ENCODE measurements around the gene SRM. TPM values are rescaled to one million over a fixed set of nuclear protein-coding genes. Genes with fewer than 3 reads are reported as not detected.

Gene SRM
- total and polyA plus RNA-seq, 2 of the 13 experiments (the other 11 are each of a cell fraction or from before 2014, with no cell fraction given), result 27.9 to 31.8 TPM

DNA sequence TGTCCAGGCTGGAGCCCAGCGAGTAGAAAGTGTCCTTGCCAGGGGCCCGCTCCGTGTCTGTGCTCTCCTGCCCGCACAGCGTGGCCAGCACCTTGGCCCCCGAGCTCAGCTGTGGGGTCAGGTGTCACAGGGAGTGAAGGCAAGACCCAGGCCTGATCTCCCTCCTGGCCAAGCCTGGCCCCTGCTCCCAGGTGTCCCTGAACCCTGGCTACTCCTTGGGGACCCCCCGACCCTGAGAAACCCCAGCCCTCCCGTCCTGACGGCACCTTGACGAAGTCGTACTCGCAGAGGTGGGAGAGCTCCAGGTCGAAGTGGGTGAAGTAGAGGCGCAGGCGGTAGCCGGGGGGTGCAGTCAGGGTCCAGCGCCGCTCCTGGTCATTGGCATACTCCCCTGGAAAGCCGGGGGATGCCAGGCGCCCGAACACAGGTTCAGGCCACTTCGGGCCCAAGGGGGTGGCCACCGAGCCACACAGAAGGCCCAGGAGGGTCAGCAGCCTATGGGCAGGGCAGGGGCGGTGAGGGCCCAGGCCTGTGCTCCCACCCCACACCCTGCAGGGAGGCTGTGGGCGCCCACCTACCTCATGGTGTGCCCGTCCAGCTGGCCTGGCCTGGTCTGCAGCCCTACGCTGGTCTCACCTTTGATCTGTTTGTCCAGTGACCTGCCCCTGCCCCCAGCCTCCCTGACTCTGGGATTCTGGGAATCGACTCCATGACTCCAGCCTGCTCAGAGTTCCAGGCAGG is 13.0 kb downstream of the SRM start, which contains the start of gene MASP2 (continued):
- 0 out of 2 replicates have a peak, but pooled peaks have one; percentile 65 for TF ChIP-seq ZNF451 (CRISPR knock-in tag; IDR thresholded peaks at IDR 0.05)
- peak; percentile 25; the same call in 1 of the 2 replicates for TF ChIP-seq FOXO1 (CRISPR knock-in tag; IDR thresholded peaks at IDR 0.05)
- TF ChIP-seq ZMYM4 (CRISPR knock-in tag; IDR thresholded peaks at IDR 0.05), result no peak
- TF ChIP-seq, protein P1, sequence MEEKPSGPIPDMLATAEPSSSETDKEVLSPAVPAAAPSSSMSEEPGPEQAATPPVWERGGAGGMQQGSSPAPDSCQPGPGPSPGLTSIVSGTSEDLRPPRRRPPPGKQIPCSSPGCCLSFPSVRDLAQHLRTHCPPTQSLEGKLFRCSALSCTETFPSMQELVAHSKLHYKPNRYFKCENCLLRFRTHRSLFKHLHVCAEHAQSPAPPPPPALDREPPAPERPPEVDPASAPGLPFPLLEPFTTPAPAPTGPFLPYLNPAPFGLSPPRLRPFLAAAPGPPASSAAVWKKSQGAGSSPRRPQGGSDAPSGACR (CRISPR knock-in tag; IDR thresholded peaks at IDR 0.05), result no peak
- no peak for TF ChIP-seq SMC3 (IDR thresholded peaks at IDR 0.05; ENCODE audit: low read length)
- TF ChIP-seq NAIF1 (CRISPR knock-in tag; IDR thresholded peaks at IDR 0.05; ENCODE audit: borderline replicate concordance), result no peak
- no peak for TF ChIP-seq ARNT2 (CRISPR knock-in tag; IDR thresholded peaks at IDR 0.05; ENCODE audit: low read depth)
- TF ChIP-seq ZBTB3 (CRISPR knock-in tag; IDR thresholded peaks at IDR 0.05; ENCODE audit: borderline replicate concordance, low read depth), result no peak
- peak; percentile 54; the same call in 1 of the 2 replicates for TF ChIP-seq ZNF232 (CRISPR knock-in tag; IDR thresholded peaks at IDR 0.05; ENCODE audit: borderline replicate concordance)
- no peak for TF ChIP-seq ZSCAN12 (CRISPR knock-in tag; IDR thresholded peaks at IDR 0.05)
- peak; percentile 33 for TF ChIP-seq NCOA2 (CRISPR knock-in tag; IDR thresholded peaks at IDR 0.05)
- TF ChIP-seq, protein P2, sequence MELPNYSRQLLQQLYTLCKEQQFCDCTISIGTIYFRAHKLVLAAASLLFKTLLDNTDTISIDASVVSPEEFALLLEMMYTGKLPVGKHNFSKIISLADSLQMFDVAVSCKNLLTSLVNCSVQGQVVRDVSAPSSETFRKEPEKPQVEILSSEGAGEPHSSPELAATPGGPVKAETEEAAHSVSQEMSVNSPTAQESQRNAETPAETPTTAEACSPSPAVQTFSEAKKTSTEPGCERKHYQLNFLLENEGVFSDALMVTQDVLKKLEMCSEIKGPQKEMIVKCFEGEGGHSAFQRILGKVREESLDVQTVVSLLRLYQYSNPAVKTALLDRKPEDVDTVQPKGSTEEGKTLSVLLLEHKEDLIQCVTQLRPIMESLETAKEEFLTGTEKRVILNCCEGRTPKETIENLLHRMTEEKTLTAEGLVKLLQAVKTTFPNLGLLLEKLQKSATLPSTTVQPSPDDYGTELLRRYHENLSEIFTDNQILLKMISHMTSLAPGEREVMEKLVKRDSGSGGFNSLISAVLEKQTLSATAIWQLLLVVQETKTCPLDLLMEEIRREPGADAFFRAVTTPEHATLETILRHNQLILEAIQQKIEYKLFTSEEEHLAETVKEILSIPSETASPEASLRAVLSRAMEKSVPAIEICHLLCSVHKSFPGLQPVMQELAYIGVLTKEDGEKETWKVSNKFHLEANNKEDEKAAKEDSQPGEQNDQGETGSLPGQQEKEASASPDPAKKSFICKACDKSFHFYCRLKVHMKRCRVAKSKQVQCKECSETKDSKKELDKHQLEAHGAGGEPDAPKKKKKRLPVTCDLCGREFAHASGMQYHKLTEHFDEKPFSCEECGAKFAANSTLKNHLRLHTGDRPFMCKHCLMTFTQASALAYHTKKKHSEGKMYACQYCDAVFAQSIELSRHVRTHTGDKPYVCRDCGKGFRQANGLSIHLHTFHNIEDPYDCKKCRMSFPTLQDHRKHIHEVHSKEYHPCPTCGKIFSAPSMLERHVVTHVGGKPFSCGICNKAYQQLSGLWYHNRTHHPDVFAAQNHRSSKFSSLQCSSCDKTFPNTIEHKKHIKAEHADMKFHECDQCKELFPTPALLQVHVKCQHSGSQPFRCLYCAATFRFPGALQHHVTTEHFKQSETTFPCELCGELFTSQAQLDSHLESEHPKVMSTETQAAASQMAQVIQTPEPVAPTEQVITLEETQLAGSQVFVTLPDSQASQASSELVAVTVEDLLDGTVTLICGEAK (IDR thresholded peaks at IDR 0.05), result no peak
- TF ChIP-seq, protein P2 (CRISPR knock-in tag; IDR thresholded peaks at IDR 0.05), result no peak
- TF ChIP-seq ZNF501 (CRISPR knock-in tag; IDR thresholded peaks at IDR 0.05), result peak; percentile 64; the same call in 1 of the 2 replicates
- peak; percentile 47; the same call in 1 of the 2 replicates for TF ChIP-seq NRL (CRISPR knock-in tag; IDR thresholded peaks at IDR 0.05; ENCODE audit: borderline replicate concordance)
- no peak for TF ChIP-seq HNRNPUL1 (IDR thresholded peaks at IDR 0.05; ENCODE audit: low read depth, low read length)
- TF ChIP-seq DMAP1 (CRISPR knock-in tag; IDR thresholded peaks at IDR 0.05), result peak; percentile 62; the same call in 1 of the 2 replicates
- no peak for TF ChIP-seq ZBTB1 (CRISPR knock-in tag; IDR thresholded peaks at IDR 0.05; ENCODE audit: borderline replicate concordance)
- peak; percentile 85 for TF ChIP-seq ZFY (CRISPR knock-in tag; IDR thresholded peaks at IDR 0.05)
- no peak for TF ChIP-seq ZNF326 (CRISPR knock-in tag; IDR thresholded peaks at IDR 0.05; ENCODE audit: borderline replicate concordance)
- peak; percentile 42; the same call in 1 of the 2 replicates for TF ChIP-seq ZNF331 (CRISPR knock-in tag; IDR thresholded peaks at IDR 0.05)
- TF ChIP-seq ZFP41 (CRISPR knock-in tag; IDR thresholded peaks at IDR 0.05; ENCODE audit: borderline replicate concordance), result no peak
